Measurements from ENCODE around the gene RND3.

The RND3 gene

DNA sequence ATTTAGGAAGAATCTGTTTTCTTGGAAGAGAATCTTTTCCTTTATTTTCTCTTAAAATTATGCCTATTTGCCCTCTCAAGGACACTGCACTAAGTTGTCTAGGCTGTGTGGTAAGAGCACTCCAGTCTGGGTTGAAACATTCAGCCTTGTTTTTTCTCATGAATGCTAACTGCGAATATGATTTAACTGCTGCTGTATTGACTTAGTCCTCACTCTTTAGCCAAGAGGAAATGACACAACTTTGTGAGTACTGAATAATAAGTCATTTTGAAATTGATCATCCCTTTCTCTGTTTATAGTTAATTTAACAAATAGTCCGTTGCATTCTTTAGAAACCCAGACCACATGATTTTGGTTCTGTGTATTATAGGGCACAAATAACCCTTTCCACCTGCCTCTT, 4.5 kb upstream of the RND3 start:
- DNase-seq: no peak

DNA sequence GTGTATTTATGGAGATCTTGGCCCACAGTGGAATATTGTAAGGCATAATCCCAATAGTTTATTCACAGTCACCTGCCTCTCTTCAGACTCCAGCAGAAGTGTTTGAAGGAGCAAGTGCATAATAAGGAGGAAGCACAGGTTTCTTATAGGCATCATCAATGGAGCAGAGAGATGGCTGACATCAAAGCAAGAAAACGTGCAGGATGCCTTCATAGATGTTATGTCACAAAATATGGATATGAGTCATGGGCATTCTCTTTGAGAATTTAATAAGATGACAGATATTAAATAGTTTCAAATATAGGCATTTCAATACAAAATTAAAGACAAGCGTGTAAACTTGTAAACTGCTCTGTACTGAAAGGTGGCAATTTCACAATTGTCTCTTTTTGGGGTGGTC, 4.0 kb upstream of the RND3 start:
- DNase-seq: no peak

DNA sequence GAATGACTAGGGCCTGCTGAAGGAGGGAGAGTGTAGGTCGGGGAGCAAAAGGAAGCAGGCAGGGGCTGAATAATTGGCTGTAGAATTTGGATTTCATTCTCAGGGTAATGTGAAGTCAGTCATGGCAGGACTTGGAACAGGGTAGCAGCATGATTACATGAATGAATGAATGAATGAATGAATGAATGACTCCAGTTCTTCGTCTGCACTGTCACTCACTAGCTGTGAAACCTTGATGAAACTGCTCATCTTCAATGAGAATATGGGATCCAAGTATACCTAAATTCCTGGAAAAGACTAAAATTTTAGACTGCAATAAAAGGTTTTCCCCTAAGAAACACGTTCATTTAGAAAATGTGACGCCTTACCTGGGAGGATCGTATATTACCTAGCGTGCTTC, 3.0 kb upstream of the RND3 start:
- no peak for DNase-seq

DNA sequence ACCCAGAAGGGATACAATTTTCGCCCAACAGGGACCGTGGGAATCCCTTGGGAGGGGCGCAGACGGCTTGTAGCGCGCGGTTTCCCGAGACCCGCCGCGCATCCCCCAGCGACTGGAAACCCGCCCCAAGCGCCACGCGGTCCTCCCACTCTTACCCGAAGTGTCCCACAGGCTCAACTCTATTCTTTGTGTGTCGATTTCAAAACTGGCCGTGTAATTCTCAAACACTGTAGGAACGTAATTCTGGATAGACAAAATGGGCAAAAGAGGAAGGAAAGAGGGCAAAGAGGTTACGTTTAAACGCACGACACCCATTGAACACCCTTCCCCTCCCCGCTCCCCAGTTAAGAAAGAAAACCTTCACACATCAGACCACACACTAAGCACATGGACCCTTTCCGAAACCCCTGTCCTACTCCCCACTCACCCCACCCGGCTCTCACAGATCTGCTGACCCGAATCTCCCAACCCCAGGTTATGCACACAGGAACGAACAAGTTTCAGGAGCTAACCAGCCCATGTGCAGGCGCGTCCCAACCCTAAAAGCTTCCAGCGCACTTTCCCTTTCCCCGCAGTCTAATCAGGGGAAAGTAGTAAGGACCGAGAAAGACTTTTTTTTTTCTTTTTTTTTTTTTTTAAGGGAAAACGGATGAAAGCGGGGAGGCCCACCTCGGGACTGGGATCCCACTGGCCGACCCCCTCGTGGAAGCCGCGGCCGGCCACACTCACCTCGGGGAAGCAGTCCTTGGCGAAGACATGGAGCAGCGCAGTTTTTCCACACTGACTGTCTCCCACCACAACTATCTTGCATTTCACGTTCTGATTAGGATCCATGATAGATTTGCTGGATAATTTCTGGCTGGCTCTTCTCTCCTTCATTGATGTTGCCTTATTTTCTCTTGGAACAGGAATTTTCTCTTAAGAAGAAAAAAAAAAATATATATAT, 655 bp downstream of the RND3 start:
- no peak for DNase-seq

DNA sequence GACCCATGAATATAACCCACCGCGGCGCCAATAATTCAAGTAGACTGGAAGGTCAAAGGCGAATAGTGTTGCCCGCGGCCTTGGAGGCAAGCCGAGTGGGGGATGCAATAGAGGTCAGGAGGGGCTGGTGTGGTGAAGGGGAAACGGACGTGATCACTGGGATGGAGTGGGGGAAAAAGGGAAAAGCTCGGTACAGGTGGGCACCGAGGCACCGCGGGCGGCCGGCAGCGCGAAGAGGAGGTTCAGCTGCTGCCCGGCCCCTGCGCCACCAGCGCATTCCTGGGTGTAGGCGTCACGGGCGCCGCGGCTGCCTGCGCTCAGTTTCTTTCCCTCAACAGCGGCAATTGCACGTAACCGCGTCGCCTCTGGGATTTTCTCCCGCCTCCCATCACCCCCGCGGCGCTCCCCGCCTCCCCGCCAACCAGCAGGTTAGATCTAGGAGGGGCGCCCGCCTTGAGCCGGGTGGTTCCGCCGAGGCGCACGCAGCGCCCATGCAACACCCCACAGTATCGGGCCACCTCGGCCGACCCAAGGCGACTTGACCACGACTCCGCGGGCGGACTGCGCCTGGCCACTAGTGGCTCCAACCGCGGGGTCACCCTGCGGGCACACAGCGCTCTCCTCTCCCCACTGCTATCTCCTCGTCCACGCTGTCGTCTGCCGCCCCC, 1.5 kb downstream of the RND3 start:
- no peak for DNase-seq

DNA sequence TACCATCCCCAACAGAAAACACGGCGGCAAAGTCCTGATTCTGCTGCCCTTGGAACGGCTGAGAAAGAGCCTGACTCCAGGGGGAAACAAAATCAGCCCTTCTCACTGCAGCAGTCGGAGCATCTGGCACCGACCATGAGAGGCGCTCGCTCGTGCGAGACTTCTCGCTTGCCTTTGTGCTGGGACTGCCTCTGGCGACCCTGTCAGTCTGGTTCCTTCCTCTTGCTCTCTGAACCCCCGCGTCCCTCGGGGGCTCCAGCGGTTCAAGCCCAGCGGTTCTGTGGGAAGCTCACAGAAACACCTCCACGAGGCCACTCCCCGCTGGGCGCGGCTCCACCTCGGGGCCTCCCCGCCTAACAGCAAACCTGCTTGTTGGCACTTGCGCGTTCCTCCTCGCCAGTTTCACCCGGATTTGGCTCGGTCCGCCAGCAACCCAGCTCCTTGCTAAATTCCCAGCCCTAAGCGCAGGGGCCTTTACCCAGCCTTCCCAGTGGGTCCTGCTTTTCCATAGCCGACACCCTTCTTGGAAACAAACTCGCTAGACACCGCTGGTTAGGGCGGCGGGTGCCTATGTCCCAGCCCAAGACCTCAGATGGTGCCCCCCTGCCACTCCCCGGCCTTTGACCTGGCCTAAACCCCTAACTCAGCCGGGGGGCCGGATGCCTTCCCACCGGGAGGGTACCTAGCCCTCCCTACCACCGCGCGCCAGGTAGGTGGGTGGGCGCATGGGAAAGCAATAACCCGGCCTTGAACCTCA, 2.2 kb downstream of the RND3 start:
- DNase-seq: no peak

DNA sequence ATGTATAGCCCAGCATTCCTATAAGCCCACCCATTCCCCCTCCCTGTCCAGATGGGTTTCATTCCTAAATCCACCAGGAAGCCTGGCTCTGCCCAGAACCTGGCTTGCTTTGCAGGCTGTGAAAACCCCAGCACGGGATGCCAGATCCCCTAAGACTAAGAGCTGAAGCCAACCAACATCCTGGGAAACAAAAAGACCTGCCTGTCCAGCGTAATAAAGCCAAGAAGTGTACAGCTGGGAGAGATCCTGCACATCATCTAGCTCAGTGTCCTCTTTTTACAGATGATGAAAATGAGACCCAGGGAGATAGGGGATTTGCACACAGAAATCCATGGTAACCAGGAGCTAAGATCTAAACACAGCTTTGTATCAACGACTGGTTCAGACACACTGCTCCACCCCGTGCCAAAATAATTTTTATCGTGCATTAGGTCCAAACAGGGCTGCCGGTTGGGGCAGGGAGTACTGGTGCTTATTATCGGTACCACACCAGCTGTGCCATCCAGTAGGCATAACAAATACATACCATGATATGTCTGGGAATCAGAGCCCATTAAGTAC, 2.9 kb downstream of the RND3 start:
- no peak for DNase-seq

DNA sequence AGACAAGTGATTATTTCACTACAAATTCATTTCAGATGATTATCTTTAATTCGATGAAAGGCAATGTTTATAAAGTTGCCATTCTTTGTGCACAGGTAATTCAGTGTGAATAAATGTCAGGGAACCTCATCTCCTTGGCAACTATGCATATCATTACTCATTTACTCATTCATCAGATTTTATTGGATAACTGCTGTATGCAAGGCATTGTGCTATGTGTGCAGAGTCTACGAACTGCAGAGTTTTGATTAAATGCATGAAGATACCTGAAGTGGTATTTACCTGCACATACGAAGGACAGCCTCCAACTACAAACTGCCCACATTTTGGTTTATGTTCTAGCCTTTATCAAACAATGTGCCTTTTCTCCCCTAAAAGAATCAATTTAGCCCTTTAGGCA, 3.5 kb downstream of the RND3 start:
- DNase-seq: no peak

DNA sequence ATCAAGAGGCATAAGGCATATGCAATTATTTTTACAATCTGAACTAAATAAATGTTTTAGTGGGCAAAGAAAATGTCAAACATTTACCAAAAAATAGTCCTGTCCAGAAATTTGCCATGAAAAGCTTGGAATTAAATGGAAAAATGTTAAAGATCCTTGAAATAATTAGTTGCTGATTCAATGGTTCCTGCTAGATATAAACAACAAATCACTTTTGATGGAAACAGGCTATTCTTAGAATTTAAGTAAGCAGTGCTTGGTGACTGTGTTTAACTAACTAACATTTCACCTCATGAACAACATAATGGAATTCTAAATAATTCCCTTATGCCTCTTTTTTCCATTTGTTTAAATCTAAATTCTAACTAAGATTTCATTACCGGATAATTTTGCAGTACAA, 3.9 kb downstream of the RND3 start:
- DNase-seq: no peak

DNA sequence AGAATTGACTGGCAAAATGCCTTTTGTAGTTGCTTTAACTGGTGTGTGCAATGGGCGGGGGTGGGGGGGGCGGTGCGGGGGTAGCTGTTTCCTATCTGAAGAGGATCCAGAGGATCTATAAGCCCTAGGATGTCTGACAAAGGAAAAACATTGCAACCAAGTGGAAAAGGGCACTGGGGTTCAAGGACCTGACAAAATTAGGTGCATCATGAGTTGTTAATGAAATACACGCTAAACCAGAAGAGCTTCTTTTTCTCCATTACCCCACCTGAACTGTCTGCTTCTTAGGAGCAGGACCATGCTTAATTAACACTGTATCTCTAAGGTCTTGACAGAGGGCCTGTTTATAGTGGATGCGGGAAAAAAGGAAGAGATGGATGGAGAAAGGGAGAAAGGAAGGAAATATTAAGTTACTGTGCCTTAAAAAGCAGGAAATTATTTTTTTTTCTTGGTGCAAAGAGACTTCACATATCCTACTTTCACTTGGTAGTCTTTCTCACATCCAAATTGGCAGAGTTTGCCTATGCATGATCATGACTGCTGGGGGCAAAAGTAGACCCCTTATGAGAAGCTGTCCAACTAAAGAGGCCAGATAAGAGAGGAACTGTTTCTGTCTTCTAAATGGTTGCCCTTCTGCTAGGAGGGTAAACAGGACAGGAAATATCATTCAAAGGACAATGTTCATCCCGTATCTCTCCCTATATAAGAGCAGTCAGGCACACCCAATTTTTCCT, 4.6 kb downstream of the RND3 start:
- no peak for DNase-seq

DNA sequence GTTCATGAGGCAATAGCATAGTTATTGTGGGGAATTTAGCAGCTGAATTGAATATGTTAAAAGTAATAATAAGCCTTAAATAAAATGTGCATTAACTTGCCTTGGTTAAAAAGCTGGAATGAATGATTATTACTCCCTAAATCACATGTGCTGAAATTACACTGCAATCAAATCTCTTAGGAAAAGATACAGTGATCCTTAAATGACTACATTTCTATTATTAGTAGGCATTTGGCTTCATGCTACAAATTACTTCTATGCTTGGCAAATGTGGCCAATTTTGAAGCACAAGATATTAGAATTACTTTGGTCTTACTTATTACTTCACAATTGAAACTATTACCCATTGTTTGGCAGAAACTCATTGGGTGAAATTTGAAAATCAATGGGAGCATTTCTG, 5.4 kb downstream of the RND3 start:
- DNase-seq: no peak

DNA sequence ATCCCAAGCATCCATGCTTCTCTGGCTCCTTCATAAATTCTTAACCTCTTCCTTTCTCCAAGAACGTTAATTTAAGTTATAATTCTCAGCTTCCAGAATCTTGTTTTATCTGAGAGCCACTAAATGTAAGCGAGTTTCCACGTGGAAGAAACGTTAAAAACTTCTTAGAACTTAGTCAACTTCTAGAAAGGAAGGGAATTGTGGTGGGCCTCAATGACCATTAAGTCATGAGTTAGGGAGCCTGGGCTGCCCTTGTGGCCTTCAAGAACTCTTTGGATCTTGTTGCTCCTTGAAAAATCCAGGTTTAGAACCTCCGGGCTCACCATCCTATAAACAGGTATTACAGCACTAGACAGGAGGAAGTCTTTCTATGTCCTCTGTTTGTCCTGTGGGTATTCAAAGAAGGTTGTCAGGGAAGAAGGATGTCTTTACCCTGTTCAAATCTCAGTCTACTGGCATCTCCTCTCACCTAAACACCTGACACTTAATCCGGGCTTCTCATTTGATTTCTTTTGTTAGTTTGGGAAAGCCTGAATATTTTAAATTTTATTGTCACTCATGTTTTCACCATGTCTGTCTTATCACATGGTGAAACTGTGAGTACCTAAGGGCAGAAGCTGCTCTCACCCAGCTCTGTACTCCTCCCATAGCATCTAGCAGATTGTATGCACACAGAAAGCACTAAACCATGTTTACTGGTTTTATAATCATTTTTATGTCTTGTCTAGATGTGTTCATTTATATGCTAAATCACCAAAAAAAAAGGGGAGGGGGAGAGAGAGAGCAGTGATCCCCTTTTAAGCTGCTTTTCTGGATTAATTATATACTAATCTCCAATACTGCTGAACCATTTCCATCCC, 6.3 kb downstream of the RND3 start:
- DNase-seq: no peak

DNA sequence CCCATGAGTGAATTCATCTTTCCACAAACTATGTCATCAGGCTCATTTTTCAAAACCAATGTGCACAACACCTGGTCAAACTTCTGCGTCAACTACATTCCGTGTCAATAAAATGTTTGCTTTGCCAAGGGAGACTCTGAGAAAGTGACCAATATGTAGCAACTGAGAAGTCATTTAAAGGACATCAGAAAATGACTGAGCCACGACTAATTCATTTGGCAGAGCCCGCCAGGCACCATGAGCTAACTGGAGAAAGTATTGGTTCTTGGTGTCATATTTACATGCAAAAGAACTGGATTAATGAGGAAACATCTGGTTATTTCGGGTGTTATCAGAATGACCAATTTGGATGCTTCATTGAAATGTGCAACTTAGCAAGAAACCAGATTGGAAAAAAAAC, 7.2 kb downstream of the RND3 start:
- no peak for DNase-seq

DNA sequence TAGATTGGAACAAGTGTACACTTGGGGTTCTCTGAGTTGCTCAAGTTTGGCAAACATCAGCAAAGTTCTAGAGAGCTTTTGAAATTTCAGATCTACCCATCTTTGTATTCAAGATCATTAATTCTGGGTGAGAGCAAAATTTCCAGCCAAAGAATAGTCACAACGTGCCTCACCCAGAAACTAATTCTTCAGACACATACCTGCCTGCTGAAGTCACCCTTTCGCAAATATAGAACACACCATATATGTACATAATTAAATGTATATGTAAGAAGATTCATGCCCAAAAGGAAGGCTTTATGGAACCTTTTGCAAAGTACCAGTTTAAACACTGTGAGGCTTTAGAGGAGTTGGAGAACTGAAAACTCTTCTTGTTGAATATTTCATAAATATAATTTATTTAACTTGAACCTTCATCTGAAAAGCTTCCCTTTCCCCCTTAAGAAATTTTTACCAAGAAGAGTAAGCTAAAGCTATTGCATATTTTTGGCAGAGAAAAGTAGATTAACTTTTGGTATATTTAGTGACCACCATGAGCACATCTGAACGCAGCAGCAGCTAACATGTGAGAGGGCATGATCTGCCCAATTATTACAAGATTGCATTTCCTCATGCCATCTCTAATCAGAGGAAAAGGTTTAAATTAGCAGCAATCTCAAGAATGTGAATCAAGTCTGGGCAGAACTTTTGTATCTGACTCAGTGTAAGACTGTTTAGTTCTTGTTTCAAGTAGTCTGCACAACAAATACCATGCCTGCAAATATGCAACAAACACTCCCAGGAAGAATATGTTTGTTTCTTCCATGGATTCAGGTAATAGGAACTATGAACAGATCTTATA, 8.2 kb downstream of the RND3 start:
- DNase-seq: no peak

DNA sequence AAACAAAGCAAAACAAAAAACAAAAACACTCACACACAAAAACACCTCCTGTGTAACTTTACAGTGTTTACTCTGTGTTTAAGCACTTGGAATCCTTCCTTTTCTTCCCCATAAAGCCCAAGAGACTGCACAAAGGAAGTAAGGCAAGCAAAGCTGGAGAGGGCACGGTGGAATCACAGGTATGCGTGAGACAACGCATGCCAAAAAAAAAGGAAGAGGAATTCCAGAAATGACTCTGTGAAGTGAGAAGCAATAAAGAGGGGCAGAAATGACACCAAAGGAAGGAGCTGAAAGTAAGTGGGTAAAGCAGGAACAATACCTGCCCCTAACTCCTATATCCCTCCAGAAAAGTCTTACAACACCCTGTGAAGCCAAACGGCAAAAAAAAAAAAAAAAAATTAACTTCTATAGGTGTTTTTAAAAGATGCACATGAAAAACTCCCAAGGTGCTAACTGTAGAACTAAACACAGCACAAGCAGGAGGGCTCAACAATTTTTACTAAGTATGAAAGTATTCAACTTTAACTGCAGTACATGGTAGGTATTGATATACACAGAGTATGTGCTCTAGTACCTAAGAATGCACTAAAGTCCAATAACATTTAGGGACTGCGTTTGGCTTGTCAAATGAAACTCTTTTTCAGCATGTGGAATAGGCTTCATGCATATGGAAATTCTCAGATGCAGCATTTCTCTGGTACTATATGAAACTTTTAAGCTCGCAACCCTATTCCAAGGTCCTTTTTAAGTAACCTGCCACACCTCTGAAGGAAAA, 9.1 kb downstream of the RND3 start:
- DNase-seq: no peak

DNA sequence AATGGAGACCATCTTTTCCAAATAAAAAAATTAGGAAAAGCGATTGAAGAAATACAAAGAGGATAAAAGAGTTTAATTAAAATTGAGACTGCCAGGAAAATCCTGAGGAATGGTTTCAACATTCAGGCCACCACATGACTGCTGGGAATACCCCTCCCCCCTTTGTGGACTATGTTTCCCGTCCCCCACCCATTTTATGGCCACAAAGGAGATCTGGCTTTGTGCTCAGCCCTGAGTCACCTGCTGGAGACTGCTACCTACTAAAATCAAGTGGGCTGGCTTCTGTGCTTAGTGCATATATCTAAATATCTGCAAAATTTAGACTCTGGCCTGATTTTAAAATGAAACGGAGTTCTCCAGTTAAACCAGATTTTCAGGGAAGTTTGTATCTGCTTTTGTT, 10.1 kb downstream of the RND3 start:
- no peak for DNase-seq

DNA sequence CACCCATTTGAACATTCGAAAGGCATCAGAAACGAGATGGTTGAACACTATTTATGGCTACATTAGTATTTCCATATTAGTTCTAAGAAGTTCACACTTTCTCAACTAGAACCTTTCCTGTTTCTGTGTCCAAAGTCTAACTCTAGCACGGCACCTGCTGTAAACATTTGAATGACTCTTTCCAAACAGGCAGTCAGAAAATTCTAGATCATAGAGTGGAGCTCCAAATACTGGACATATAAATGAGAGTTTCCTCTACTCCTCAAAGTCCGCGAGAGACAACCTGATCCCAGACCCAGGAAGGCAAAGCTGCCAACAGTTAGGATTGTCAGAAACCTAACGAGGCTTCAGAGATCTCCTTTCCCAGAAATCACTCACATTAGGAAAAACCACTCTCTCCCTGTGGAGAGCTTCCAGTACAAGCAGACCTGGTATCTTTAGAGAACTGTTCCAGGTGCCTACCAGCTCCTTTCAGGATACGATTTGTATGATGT, 10.6 kb downstream of the RND3 start:
- peak; percentile 5 for DNase-seq

DNA sequence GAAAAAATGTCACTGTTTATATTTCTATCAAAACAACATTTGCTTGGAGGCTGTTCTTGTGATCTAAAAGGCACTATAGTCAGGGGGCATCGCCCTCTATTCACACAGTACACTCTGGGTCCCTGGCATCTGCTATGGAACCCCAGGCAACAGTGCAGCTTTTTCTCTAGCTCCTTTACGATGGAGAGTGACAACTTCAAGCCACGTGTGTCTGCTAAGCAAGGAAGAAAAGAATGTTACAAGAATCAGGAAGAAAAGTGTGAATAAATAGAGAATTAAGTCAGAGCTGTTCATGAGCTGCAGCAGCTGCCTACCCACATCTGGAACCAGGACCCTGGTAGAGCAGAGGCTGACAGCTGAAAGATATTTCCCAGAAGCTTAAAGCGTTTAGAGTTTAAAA, 11.2 kb downstream of the RND3 start:
- DNase-seq: no peak

DNA sequence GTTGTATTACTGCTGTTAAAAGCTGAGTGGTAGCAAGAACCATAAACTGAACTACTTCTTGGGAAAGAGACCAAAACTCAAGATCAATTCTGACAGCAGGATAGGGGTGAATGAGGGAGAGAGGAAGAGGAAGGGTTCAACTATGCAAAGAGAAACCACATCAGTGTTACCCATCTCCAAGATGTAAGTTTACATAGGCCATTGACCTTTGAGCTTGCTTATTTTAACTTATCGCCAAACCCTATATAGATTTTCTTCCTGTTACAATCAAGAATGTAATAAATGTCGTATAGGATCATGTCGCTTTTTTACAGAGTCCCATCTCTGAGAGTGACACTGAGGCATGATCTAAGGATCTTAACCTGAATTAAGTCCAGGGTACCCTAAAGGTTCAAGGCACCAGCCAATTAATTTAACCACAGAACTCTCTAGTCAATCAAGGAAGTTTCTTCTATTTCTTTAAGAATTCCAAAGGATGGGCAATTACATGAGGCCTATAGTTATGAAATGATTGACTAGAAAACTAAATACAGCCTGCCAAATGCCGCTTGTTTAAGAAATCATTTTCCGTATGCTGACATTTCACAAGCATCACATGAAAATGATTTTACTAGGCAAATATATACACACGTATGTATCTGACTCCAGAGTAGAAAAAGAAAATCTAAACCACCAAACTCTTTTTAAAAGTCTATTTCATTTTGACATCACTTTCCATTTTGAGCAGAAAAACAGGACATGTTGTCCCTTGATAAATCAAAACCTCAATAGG, 11.8 kb downstream of the RND3 start:
- no peak for DNase-seq
